Erythroblast (primary cell): ENCODE measurements around the gene CES1.
"Not testable (repeated sequence)": the region's sequence is repeated elsewhere in the genome, so short reads cannot be mapped to it uniquely, and the experiment has no call there.

Experiments
- DNase-seq, 2 experiments: peaks; one replicate each; lab custom pipeline; 2025; lab: John Stamatoyannopoulos, UW
- GATA1 ChIP-seq: IDR thresholded peaks from 2 replicates; pipeline ENCODE4 v1.6.1; 2011; ENCODE audit warnings: low read depth, mild to moderate bottlenecking, control low read depth, low read length, moderate library complexity
- POLR2A ChIP-seq: IDR thresholded peaks from 2 replicates; pipeline ENCODE4 v1.6.1; 2011; ENCODE audit warnings: mild to moderate bottlenecking, low read length

The CES1 gene

GRCh38 chr16:55820615-55821014 is 12.3 kb downstream of the CES1 start:
- TF ChIP-seq POLR2A (no peak), GATA1 (no peak)

DNA sequence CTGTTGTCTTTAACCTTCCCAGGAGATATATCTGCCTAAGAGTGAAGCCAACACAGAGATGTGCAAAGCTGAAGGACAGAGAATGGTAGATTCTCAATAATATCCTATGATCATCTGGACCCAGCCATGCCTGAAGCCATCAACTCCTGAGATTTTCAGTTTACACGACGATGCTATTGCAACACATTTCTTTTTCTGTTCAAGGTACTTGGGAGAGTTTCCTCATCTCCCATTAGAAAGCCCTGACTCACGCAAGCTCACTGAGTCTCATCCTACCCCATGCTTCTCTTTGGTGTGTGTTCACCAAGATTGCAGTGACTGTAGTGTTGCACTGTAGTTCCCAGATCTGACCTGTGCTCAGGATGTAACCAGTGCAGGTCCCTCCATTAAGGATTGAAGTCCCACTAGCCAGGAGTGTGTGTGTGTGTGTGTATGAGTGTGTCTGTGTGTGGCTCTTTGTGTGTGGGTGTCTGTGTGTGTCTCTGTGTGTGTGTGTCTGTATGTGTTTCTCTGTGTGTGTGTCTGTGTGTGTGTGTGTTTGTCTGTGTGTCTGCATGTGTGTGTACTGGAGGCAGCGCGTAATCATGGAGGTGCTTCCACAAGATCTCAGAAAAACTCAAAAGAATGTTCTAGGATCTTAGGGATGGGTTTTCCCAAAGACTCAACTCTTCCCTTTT is 15.5 kb downstream of the CES1 start:
- TF ChIP-seq GATA1, result no peak
- TF ChIP-seq POLR2A, result no peak
- no peak for DNase-seq

More at GRCh38 chr16:55820615-55821014, 12.3 kb downstream of the CES1 start:
- no peak for DNase-seq

- DNase-seq, result not testable (repeated sequence)
Measured at GRCh38 chr16:55816222-55816621, 16.7 kb downstream of the CES1 start.

- no peak for DNase-seq
- TF ChIP-seq POLR2A (no peak), GATA1 (no peak)
Measured at GRCh38 chr16:55815320-55815719, 17.6 kb downstream of the CES1 start.

- not testable (repeated sequence) for DNase-seq
Measured at GRCh38 chr16:55814174-55814573, 18.7 kb downstream of the CES1 start.

DNA sequence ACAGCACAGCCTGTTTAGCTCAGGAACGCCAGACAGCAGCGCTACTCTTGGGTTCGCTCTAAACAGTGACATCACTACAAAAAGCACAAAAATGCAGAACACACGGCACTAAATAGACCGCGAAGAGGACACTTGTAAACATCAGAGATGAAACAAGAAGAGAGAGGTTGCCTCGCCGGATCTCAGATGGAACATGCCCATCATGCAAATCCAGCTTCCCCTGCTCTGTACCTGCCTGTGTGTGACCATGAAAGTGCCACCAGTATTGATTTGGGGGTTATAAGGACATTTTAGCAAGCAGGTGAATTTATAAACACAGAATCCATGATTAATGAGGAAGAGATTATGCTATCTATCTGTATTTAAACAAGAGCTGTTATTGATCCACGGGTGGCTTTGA is 19.2 kb downstream of the CES1 start:
- DNase-seq, result not testable (repeated sequence)

- TF ChIP-seq GATA1 (no peak), POLR2A (no peak)
- no peak for DNase-seq
Measured at GRCh38 chr16:55812951-55813350, 19.9 kb downstream of the CES1 start.

DNA sequence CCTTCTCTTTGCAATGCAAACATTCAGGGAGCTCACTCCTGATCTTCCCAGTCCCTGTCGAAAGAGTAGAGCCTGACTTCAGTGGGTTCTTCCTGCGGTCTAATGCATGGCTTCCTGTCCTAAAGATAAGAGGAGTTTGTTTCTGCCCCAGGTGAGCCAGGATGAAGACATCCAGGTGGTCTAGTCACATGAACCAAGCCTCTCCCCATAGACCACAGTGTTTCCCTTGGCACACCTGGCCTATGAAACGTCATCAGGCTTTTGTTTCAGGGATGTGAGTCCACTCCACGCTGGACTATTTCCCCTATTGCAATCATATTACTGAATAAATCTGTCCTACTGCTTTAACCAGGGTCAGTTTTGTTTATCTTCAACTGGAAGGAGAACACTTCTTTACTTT is 21.1 kb downstream of the CES1 start:
- no peak for DNase-seq
- no peak for TF ChIP-seq GATA1
- TF ChIP-seq POLR2A, result no peak

GRCh38 chr16:55810451-55810961 is 22.4 kb downstream of the CES1 start:
- TF ChIP-seq GATA1 (no peak), POLR2A (no peak)
- no peak for DNase-seq

- no peak for TF ChIP-seq POLR2A
- TF ChIP-seq GATA1, result no peak
- no peak for DNase-seq
Measured at GRCh38 chr16:55809851-55810250, 23.0 kb downstream of the CES1 start.

- no peak for TF ChIP-seq GATA1
- TF ChIP-seq POLR2A, result no peak
- no peak for DNase-seq
Measured at GRCh38 chr16:55809386-55809785, 23.5 kb downstream of the CES1 start.

DNA sequence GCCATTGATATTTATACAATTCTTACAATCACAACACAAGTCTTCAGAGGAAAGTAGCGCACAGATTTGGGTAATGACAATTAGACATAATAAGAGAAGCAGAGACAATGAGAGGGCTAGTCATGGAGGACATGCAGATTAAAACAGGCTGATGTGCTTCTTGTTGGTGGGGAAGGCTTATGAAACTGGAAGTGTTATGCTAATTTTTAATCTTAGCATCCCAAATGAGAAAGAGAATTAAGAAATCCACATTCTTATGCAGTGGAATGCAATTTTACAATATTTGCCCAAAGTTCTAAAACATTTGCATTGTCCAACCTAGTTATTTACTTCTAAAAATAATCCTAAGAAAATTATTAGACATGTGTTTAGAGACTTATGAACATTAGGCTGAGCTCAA is 24.6 kb downstream of the CES1 start:
- DNase-seq, result not testable (repeated sequence)

DNA sequence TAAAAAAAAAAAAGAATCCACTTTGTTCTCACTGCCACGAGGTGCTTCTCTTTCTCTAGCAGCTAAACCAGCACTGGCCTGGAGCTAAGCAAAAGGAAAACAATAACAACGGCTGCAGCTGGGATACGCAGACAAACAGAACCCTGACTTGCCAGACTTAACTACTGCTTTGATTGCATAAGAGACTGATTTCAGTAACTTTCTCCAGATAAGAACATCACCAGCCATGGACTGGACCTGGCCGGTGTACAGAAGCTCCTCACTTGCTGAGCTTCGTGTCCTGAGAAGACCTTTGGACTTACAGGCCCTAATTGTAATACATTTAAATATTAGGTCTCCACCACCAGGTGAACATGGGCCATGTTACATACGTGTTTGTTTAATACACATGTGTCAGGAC is 27.8 kb downstream of the CES1 start:
- DNase-seq, result not testable (repeated sequence)

DNA sequence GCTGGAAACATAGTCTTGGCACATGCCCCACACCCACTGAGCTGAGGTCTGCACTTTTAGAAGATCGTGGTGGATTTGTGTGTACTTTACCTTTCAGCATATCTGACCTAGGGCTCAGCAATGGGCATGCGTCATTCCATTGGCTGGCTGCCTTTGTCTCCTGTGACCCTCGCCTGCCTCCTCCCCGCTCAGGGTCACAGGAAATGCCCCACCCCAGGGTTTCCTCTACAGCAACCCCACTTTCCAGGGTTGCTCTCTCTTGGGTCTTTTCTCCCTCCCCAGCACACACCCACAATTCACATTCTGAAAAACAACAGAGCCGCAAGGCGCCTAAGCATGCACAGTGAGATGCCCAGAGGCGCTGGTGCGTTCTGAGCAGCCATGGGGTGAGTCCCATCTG is 29.2 kb downstream of the CES1 start:
- DNase-seq, result not testable (repeated sequence)

DNA sequence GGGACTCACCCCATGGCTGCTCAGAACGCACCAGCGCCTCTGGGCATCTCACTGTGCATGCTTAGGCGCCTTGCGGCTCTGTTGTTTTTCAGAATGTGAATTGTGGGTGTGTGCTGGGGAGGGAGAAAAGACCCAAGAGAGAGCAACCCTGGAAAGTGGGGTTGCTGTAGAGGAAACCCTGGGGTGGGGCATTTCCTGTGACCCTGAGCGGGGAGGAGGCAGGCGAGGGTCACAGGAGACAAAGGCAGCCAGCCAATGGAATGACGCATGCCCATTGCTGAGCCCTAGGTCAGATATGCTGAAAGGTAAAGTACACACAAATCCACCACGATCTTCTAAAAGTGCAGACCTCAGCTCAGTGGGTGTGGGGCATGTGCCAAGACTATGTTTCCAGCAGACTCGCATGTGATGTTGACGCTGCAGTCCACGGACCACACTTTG is 39.9 kb downstream of the CES1 start:
- not testable (repeated sequence) for DNase-seq

- DNase-seq, result not testable (repeated sequence)
Measured at GRCh38 chr16:55791512-55791911, 41.4 kb downstream of the CES1 start.

GRCh38 chr16:55790240-55790639 is 42.7 kb downstream of the CES1 start:
- not testable (repeated sequence) for DNase-seq

DNA sequence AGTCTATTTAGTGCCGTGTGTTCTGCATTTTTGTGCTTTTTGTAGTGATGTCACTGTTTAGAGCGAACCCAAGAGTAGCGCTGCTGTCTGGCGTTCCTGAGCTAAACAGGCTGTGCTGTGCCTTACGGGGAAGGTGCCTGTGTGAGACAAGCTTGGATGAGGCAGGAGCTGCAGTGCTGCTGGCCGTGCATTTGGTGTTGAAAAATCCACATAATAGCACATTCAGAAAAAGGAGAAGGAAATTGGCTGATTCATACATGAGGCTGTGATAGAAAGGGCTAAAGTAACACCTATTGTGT is 50.2 kb downstream of the CES1 start:
- DNase-seq, result not testable (repeated sequence)

GRCh38 chr16:55782091-55782792 is 50.7 kb downstream of the CES1 start:
- not testable (repeated sequence) for DNase-seq

DNA sequence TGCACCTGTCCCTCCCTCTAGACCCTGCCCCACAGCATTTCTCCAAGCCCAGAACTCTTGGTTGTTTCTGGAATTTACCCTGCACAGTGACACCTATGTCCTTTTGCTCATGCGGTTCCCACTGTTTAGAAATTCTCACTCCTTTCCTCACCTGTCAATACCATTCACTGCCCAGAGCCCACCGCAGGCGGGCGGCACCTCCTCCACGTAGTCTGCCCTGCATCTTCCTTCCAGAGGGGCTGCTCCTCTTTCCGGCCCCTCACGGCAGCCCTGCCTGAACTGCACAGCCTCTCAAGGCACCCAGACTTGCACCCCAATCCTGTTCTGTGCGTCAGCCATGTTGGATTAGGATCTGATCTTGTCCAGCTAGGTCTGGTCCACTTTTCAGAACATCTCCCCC is 51.4 kb downstream of the CES1 start:
- not testable (repeated sequence) for DNase-seq

- not testable (repeated sequence) for DNase-seq
Measured at GRCh38 chr16:55780095-55780407, 52.8 kb downstream of the CES1 start.
